ENCODE measurements around the gene POU2F3. TPM values are rescaled to one million over a fixed set of nuclear protein-coding genes. Genes with fewer than 3 reads are reported as not detected.

POU2F3 gene
- polyA plus RNA-seq, 1 donor (not counting 4 experiments of a cell fraction or from before 2014, with no cell fraction given), result 0.96 TPM

DNA sequence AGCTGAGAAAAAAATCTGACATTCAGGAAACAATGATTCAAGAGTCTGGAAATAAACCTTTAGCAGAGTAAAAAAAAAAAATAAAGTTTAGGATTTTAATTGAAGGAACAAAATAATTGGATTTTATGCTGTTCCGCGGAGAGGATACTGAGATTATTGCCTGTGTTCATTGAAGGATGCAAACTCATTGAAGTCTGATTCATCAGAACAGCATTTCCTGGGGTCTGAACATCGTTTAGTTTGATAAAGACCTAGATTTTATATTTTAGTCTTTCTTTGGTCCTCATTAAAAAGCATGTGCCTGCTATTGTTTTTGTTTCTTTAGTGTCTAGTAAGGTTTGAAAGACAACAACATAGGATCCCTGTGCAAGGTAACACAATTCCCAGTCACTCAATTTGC lies 89.6 kb downstream of the POU2F3 start:
- Histone ChIP-seq H2AFZ (ENCODE audit: control insufficient read depth, low read length) (no peak overlapping the region), H3K9me3 (ENCODE audit: control insufficient read depth, low read depth, low read length) (no peaks in the 10 kb centered on the region), H3K4me2 (ENCODE audit: control insufficient read depth, extremely low read depth, insufficient read depth, low read depth, low read length) (no peak overlapping the region), H3K27ac (ENCODE audit: control insufficient read depth, insufficient read depth, low read length) (no peak overlapping the region), H3K4me3 (ENCODE audit: control insufficient read depth in 2 of 3, extremely low read depth in 1 of 3, insufficient read depth in 2 of 3, low read depth in 1 of 3, low read length in 3 of 3) (no peak overlapping the region), H3K4me1 (ENCODE audit: control insufficient read depth, extremely low read depth, insufficient read depth, low read length) (peaks cover 45% of the 10 kb centered on the region), H3K27me3 (ENCODE audit: control insufficient read depth, extremely low read depth, insufficient read depth, low read length) (no peaks in the 10 kb centered on the region), H3K9ac (ENCODE audit: control insufficient read depth, extremely low read depth, insufficient read depth, low read length) (no peak overlapping the region), H3K9me1 (ENCODE audit: control insufficient read depth, extremely low read depth, insufficient read depth, low read length) (no peaks in the 10 kb centered on the region), H3K36me3 (ENCODE audit: control insufficient read depth in 2 of 2, extremely low read depth in 1 of 2, insufficient read depth in 2 of 2, low read length in 2 of 2) (peaks cover 3 to 7% of the 10 kb centered on the region in 2 experiments), H4K20me1 (ENCODE audit: control insufficient read depth, extremely low read depth, insufficient read depth, low read length) (no peaks in the 10 kb centered on the region), H3K79me2 (ENCODE audit: control insufficient read depth, insufficient read depth, low read length) (no peaks in the 10 kb centered on the region)
- no peak for TF ChIP-seq EZH2 (IDR thresholded peaks at IDR 0.05; ENCODE audit: low read length)
- TF ChIP-seq, protein P1, sequence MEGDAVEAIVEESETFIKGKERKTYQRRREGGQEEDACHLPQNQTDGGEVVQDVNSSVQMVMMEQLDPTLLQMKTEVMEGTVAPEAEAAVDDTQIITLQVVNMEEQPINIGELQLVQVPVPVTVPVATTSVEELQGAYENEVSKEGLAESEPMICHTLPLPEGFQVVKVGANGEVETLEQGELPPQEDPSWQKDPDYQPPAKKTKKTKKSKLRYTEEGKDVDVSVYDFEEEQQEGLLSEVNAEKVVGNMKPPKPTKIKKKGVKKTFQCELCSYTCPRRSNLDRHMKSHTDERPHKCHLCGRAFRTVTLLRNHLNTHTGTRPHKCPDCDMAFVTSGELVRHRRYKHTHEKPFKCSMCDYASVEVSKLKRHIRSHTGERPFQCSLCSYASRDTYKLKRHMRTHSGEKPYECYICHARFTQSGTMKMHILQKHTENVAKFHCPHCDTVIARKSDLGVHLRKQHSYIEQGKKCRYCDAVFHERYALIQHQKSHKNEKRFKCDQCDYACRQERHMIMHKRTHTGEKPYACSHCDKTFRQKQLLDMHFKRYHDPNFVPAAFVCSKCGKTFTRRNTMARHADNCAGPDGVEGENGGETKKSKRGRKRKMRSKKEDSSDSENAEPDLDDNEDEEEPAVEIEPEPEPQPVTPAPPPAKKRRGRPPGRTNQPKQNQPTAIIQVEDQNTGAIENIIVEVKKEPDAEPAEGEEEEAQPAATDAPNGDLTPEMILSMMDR (optimal IDR thresholded peaks at IDR 0.05 in 1 of 3, IDR thresholded peaks at IDR 0.05 in 1 of 3, conservative IDR thresholded peaks at IDR 0.05 in 1 of 3; ENCODE audit: extremely low read depth in 1 of 3, insufficient read depth in 2 of 3, low read length in 3 of 3), result no peak
- DNase-seq (ENCODE audit: low read depth, low spot score), result no peak
- dilution Hi-C loops (cut with MboI; ENCODE audit: extremely low pct_ligation_motif_present, low sequenced_read_pairs), result no loop called here
- no peak for FAIRE-seq

DNA sequence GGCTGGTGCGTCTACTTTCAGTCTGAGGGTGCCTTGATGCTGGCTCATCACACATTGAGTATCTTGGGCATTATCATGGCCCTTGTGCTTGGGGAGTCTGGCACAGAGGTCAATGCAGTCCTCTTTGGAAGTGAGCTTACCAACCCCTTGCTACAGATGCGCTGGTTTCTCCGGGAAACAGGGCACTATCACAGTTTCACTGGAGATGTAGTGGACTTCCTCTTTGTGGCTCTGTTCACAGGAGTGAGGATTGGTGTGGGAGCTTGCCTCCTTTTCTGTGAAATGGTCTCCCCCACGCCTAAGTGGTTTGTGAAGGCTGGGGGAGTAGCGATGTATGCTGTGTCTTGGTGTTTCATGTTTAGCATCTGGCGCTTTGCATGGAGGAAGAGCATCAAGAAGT lies 90.1 kb downstream of the POU2F3 start:
- H3K36me3 ChIP-seq (ENCODE audit: control insufficient read depth in 2 of 2, extremely low read depth in 1 of 2, insufficient read depth in 2 of 2, low read length in 2 of 2), result peaks cover 3 to 7% of the 10 kb centered on the region in 2 experiments
- no peak overlapping the region for H2AFZ ChIP-seq (ENCODE audit: control insufficient read depth, low read length)
- no peaks in the 10 kb centered on the region for H3K9me1 ChIP-seq (ENCODE audit: control insufficient read depth, extremely low read depth, insufficient read depth, low read length)
- DNase-seq (ENCODE audit: low read depth, low spot score) (no peak), FAIRE-seq (no peak)
- no peaks in the 10 kb centered on the region for H3K9me3 ChIP-seq (ENCODE audit: control insufficient read depth, low read depth, low read length)
- no peak for TF ChIP-seq EZH2 (IDR thresholded peaks at IDR 0.05; ENCODE audit: low read length)
- TF ChIP-seq, protein P1 (optimal IDR thresholded peaks at IDR 0.05 in 1 of 3, IDR thresholded peaks at IDR 0.05 in 1 of 3, conservative IDR thresholded peaks at IDR 0.05 in 1 of 3; ENCODE audit: extremely low read depth in 1 of 3, insufficient read depth in 2 of 3, low read length in 3 of 3), result no peak
- H3K4me2 ChIP-seq (ENCODE audit: control insufficient read depth, extremely low read depth, insufficient read depth, low read depth, low read length), result no peak overlapping the region
- no peaks in the 10 kb centered on the region for H3K79me2 ChIP-seq (ENCODE audit: control insufficient read depth, insufficient read depth, low read length)
- H3K4me3 ChIP-seq (ENCODE audit: control insufficient read depth in 2 of 3, extremely low read depth in 1 of 3, insufficient read depth in 2 of 3, low read depth in 1 of 3, low read length in 3 of 3), result no peak overlapping the region
- dilution Hi-C loops (cut with MboI; ENCODE audit: extremely low pct_ligation_motif_present, low sequenced_read_pairs), result no loop called here
- no peak overlapping the region for H3K27ac ChIP-seq (ENCODE audit: control insufficient read depth, insufficient read depth, low read length)
- H3K4me1 ChIP-seq (ENCODE audit: control insufficient read depth, extremely low read depth, insufficient read depth, low read length), result peaks cover 43% of the 10 kb centered on the region
- H3K27me3 ChIP-seq (ENCODE audit: control insufficient read depth, extremely low read depth, insufficient read depth, low read length), result no peaks in the 10 kb centered on the region
- H3K9ac ChIP-seq (ENCODE audit: control insufficient read depth, extremely low read depth, insufficient read depth, low read length), result no peak overlapping the region
- no peaks in the 10 kb centered on the region for H4K20me1 ChIP-seq (ENCODE audit: control insufficient read depth, extremely low read depth, insufficient read depth, low read length)

All from keratinocyte (primary cell).